GM21423 (cell line): ENCODE data around the gene FOXL1.

ENCODE experiments used
- ATAC-seq: cut with Tn5 transposase; IDR thresholded peaks from one replicate; pipeline ENCODE4 v1.9.1; 2021; ENCODE audit warnings: mild to moderate bottlenecking, moderate library complexity; ENCODE audit not compliant: unreplicated experiment

The FOXL1 gene

DNA sequence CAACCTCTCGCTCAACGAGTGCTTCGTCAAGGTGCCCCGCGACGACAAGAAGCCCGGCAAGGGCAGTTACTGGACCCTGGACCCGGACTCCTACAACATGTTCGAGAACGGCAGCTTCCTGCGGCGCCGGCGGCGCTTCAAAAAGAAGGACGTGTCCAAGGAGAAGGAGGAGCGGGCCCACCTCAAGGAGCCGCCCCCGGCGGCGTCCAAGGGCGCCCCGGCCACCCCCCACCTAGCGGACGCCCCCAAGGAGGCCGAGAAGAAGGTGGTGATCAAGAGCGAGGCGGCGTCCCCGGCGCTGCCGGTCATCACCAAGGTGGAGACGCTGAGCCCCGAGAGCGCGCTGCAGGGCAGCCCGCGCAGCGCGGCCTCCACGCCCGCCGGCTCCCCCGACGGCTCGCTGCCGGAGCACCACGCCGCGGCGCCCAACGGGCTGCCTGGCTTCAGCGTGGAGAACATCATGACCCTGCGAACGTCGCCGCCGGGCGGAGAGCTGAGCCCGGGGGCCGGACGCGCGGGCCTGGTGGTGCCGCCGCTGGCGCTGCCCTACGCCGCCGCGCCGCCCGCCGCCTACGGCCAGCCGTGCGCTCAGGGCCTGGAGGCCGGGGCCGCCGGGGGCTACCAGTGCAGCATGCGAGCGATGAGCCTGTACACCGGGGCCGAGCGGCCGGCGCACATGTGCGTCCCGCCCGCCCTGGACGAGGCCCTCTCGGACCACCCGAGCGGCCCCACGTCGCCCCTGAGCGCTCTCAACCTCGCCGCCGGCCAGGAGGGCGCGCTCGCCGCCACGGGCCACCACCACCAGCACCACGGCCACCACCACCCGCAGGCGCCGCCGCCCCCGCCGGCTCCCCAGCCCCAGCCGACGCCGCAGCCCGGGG, 10.4 kb upstream of the FOXL1 start:
- no peak for ATAC-seq

GRCh38 chr16:86568677-86569623, 9.4 kb upstream of the FOXL1 start:
- no peak for ATAC-seq

DNA sequence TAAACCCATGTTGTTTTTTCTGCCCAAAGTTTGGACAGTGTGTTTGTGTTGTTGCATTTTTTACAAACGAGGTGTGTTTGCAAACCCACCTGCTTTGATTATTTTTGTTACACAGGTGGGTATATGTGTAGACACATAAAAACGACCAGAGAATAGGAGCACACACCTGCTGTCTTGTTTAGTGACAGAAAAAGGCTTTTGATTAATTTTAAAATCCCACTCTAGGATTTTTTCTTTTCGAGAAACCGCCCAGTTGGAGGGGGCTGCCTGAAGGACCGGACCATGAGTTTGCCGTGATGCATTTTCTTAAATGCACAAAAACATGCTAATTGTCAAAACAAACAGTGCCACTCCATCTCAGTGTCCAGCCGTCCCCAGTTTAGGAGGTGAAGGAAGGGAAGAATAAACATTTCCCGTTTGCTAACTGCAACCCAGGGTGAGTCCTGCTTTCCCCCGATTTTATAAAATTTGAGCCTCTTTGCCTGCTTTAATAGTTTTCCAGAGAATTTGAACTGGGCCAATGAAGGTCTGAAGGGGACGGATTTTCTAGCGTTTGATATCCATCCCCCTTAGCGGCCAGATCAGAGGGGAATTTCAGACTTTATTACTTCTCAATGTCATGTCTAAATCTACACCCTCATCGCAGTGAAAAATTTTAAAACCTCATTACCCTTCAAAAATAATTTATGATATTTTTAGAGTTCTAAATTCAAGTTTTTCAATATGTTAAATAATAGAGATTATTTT, 8.5 kb upstream of the FOXL1 start:
- ATAC-seq, result no peak

DNA sequence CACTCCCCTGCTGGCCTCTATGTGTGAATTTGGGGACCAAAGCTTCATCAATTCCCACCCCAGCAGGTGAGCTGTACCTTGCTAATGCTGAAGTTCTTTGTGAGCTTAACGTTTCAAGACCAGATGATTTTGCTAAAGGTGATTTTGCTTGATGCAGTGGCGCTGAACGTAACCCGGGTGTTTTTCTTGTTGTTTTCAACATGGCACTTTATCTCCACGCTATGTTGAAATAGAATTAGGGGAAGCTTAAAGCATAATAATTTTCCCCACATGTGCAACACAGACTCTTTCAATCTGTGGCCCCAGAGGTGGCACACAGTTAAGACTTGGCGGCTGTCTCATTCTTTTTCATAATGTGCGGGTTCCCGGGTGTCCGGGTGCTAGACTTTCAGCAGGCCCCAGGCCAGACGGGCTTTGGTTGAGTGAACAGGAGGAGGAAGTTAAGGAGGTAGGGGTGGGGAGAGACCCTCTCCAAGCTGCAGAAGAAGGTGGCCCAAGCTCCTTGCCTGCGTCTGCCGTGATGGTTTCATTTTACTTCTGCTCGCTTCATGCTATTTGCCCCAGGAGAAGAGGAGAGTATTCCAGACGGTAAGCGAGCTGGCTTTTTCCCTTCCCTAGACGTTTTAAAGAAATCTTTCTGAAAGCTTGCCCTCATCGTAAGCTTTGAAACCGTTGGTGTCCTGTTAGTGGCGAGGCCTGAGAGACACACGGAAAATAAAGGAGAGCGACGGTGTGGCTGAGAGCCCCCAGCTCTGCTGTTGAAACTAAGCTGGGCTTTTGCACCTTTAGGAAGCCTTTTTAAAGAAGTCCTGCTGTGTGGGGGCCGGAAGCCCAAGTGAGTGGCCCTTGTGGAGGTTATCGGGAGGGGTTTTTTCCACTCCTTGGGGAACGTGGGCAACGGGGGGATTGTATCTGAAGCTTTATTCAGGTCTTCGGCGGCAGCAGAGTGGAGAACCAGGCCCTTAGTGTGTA, 7.5 kb upstream of the FOXL1 start:
- ATAC-seq, result no peak

- no peak for ATAC-seq
These were observed 6.8 kb upstream of the FOXL1 start for GRCh38 chr16:86571530-86571915.

- no peak for ATAC-seq
These were observed 6.3 kb upstream of the FOXL1 start for GRCh38 chr16:86572041-86572521.

GRCh38 chr16:86572606-86573005, 5.7 kb upstream of the FOXL1 start:
- no peak for ATAC-seq

- no peak for ATAC-seq
These were observed 5.1 kb upstream of the FOXL1 start for GRCh38 chr16:86573215-86573614.

DNA sequence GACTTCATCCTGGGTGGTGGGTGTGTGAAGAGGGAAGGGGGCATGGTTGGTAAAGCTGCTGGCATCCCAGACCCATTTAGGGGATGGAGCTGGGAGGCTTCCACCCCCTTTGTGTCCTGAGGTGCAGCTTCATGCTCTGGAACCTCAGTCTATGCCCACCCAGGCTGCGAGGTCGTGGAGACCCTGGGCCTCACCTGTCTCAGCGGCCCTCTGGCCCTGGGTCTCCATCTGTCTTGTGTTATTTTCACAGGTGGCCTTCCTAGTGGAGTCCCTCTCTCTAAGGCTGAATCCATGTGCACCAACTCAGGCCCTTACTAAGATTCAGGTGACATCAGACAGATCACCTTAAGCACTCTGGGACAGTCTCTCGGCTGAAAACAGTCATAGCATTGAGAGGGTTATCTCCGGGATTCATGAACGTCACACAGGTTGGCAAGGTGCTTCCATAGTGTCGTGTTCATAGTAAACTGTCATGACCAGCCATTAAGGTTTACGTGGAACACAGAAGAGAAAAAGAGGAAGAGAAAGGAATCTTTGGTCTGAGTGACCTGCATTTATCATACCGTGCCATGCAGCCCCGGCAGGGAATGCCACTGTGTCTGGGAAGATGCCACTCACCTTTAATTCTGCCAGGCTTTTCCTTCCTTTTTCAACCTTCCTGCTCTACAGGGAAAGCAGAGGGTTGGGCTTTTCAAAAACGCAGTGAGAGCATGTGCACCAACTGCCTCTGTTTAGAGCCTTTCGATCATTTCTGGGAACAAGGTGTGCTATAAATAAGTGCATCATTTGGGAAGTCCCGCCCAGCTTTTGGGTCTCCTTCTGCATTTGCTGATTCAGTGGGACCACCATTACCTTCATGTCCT, 4.5 kb upstream of the FOXL1 start:
- no peak for ATAC-seq

DNA sequence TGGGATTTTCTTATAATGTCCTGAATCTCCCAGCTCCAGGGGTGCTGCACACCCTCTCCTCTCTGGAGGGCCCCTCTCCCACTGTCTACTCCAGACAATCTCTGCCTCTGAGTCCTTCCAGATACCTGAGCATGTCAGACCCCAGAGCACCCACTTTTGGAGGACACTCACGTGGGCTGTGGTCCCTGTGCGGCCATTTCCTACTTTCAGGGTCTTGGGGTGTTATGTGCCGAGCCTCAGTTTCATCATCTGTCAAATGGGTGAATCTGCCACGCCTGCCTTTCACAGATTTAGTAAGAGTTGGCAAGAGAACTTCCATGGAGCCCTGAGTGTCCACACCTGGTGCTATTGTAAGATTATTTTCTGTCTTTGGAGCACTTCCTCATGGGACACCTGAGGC, 3.7 kb upstream of the FOXL1 start:
- ATAC-seq, result no peak

DNA sequence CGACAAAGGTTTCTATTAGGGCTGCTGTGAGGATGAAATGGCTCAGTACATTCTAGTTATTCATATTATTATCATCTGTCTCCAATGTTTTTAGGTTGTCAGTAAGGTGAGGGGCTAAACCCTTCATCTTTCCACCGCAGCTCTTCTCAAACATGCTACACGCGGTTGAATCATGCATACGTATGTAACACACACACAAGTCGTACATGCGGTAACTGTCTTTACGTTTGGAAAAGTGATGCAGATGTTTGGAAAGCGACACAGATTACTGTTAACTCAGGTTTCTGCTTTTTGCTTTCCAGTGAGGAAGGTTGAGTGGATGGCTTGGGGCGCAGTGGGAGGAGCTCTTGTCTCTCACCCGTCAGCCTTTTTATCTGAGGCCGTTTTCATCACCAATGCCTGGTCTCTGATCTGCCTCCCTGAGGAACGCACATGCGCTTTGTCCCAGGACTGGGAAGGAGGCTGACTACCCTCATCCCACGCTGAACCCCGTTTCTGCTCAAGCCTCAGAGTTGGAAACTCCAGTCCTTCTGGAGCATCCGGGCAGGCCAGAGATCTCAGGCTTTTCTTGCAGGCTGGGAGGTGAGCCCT, 3.2 kb upstream of the FOXL1 start:
- no peak for ATAC-seq

GRCh38 chr16:86575754-86576557, 2.4 kb upstream of the FOXL1 start:
- no peak for ATAC-seq

- no peak for ATAC-seq
These were observed 1.6 kb upstream of the FOXL1 start for GRCh38 chr16:86576591-86577313.

- ATAC-seq, result no peak
These were observed 906 bp upstream of the FOXL1 start for GRCh38 chr16:86577314-86577971.

DNA sequence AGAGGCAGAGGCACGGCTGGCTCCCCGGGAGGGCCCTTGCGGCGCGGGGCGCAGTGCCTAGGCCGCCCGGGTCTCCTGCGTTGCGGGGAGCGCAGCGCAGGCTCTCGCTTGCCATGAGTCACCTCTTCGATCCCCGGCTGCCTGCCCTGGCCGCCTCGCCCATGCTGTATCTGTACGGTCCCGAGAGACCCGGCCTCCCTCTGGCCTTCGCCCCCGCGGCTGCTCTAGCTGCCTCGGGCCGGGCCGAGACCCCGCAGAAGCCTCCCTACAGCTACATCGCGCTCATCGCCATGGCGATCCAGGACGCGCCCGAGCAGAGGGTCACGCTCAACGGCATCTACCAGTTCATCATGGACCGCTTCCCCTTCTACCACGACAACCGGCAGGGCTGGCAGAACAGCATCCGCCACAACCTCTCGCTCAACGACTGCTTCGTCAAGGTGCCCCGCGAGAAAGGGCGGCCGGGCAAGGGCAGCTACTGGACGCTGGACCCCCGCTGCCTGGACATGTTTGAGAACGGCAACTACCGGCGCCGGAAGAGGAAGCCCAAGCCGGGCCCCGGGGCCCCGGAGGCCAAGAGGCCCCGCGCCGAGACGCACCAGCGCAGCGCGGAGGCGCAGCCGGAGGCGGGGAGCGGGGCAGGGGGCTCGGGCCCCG, 390 bp downstream of the FOXL1 start:
- no peak for ATAC-seq
